K562 (cell line): Measurements from ENCODE around the gene ZNF234. TPM values are rescaled to one million over a fixed set of nuclear protein-coding genes. Genes with fewer than 3 reads are reported as not detected.

ENCODE experiments used
- ASH1L ChIP-seq: fragments of 450-650 bp; IDR thresholded peaks from 2 replicates; pipeline ENCODE4 v1.6.1; 2018; ENCODE audit warnings: borderline replicate concordance, mild to moderate bottlenecking, low read depth; ENCODE audit not compliant: partially characterized antibody
- BRCA1 ChIP-seq, 2 experiments: fragments of 450-650 bp in 1 of 2; sonication (generic) in 1 of 2; formaldehyde crosslinking in 1 of 2; IDR thresholded peaks; 2 replicates each; pipeline versions ENCODE4 v1.5.0 to v1.6.1; 2017 to 2020; ENCODE audit warnings: mild to moderate bottlenecking in 1 of 2, missing genetic modification reagents in 1 of 2
- CTBP1 ChIP-seq: fragments of 450-650 bp; IDR thresholded peaks from 2 replicates; pipeline ENCODE4 v1.6.1; 2016; ENCODE audit warnings: borderline replicate concordance
- HDAC3 ChIP-seq: fragments of 450-650 bp; IDR thresholded peaks from 2 replicates; pipeline ENCODE4 v1.6.1; 2018; ENCODE audit warnings: borderline replicate concordance, mild to moderate bottlenecking, moderate library complexity; ENCODE audit not compliant: partially characterized antibody
- JUN ChIP-seq, 2 experiments: sonication (generic) in 1 of 2; formaldehyde crosslinking in 1 of 2; IDR thresholded peaks; 2 replicates each; pipeline versions ENCODE4 v1.6.1 to v1.8.0; 2012 to 2022; ENCODE audit warnings: borderline replicate concordance in 2 of 2, mild to moderate bottlenecking in 2 of 2, improper control_type of control experiment in 1 of 2, low read depth in 1 of 2, low read length in 1 of 2, missing genetic modification reagents in 1 of 2
- NFATC3 ChIP-seq: fragments of 450-650 bp; IDR thresholded peaks from 2 replicates; pipeline ENCODE4 v1.6.1; 2017; ENCODE audit warnings: mild to moderate bottlenecking
- NUFIP1 ChIP-seq: fragments of 450-650 bp; IDR thresholded peaks from 2 replicates; pipeline ENCODE4 v1.6.1; 2018; ENCODE audit not compliant: partially characterized antibody
- PTRF ChIP-seq: fragments of 450-650 bp; IDR thresholded peaks from 2 replicates; pipeline ENCODE4 v1.6.1; 2016; ENCODE audit warnings: mild to moderate bottlenecking, missing genetic modification characterization, missing compliant biosample characterization
- PYGO2 ChIP-seq: fragments of 450-650 bp; IDR thresholded peaks from 2 replicates; pipeline ENCODE4 v1.6.1; 2016; ENCODE audit warnings: mild to moderate bottlenecking, missing genetic modification characterization, moderate library complexity, missing compliant biosample characterization
- RAD51 ChIP-seq: fragments of 450-650 bp; IDR thresholded peaks from 2 replicates; pipeline ENCODE4 v1.7.1; 2016; ENCODE audit warnings: low read depth, mild to moderate bottlenecking, borderline replicate concordance
- RHOXF2B ChIP-seq: fragments of 250-450 bp; sonication (Bioruptor Pico); conservative IDR thresholded peaks from 2 replicates; pipeline ENCODE4 v1.5.1; 2021
- SIN3B ChIP-seq: fragments of 450-650 bp; IDR thresholded peaks from 2 replicates; pipeline ENCODE4 v1.6.1; 2017; ENCODE audit warnings: low read depth, mild to moderate bottlenecking, moderate library complexity
- ZFP1 ChIP-seq: fragments of 450-650 bp; formaldehyde crosslinking; IDR thresholded peaks from 2 replicates; pipeline ENCODE4 v1.4.0; 2020; ENCODE audit warnings: mild to moderate bottlenecking, mixed read lengths
- ZNF124 ChIP-seq: sonication (generic); formaldehyde crosslinking; IDR thresholded peaks from 2 replicates; pipeline ENCODE4 v1.8.1; 2022; ENCODE audit warnings: missing genetic modification reagents
- ZNF140 ChIP-seq: fragments of 250-450 bp; sonication (Bioruptor Pico); IDR thresholded peaks from 2 replicates; pipeline ENCODE4 v1.8.0; 2021; ENCODE audit warnings: moderate library complexity, mild to moderate bottlenecking, inconsistent platforms
- ZNF79 ChIP-seq: fragments of 250-450 bp; sonication (Bioruptor Pico); IDR thresholded peaks from 2 replicates; pipeline ENCODE4 v1.4.0; 2020; ENCODE audit warnings: low read depth, mild to moderate bottlenecking, moderate library complexity
- polyA plus RNA-seq, 8 experiments: library from polyadenylated mRNA; depleted of rRNA in 4 of 8; stranded (reverse) in 5 of 8; unstranded in 3 of 8; fragments of >200 nt; fragmentation: Nextera tagmentation in 2 of 8; fragmentation: Illumina TruSeq in 1 of 8; extraction: Ambion mirVana in 2 of 8; extraction: Trizol in 1 of 8; gene quantifications; 2 replicates each; pipeline versions ENCODE4 v1.2.1 to v1.2.3, GENCODE V29; 2011 to 2014; ENCODE audit warnings: inconsistent platforms in 1 of 8, missing spikeins in 1 of 8
- total RNA-seq, 7 experiments: library from RNA; depleted of rRNA in 6 of 7; stranded (reverse); fragments of >200 nt in 6 of 7; fragmentation: Illumina TruSeq in 2 of 7; extraction: Trizol in 2 of 7; gene quantifications; 2 replicates each; pipeline versions ENCODE4 v1.2.1 to v1.2.3, GENCODE V29; 2011 to 2021; ENCODE audit warnings: low replicate concordance in 1 of 7
- TF ChIP-seq, protein P1 (sequence below), 2 experiments: fragments of 450-650 bp; IDR thresholded peaks; 2 replicates each; pipeline ENCODE4 v1.6.1; 2018; ENCODE audit warnings: mild to moderate bottlenecking in 2 of 2, low read depth in 1 of 2; ENCODE audit not compliant: partially characterized antibody in 2 of 2
- TF ChIP-seq, protein P2 (sequence below): fragments of 250-450 bp; sonication (Bioruptor Pico); IDR thresholded peaks from 2 replicates; pipeline ENCODE4 v1.8.0; 2021; ENCODE audit warnings: mild to moderate bottlenecking, moderate library complexity
- TF ChIP-seq, protein P3 (sequence below): fragments of 250-450 bp; sonication (Bioruptor Pico); IDR thresholded peaks from 2 replicates; pipeline ENCODE4 v1.5.0; 2021; ENCODE audit warnings: mild to moderate bottlenecking, moderate library complexity

Gene ZNF234
- total and polyA plus RNA-seq, 9 of the 15 experiments (the other 6 are each of a cell fraction or from before 2014, with no cell fraction given) = 0.82 to 2.9 (median 1.5) TPM

DNA sequence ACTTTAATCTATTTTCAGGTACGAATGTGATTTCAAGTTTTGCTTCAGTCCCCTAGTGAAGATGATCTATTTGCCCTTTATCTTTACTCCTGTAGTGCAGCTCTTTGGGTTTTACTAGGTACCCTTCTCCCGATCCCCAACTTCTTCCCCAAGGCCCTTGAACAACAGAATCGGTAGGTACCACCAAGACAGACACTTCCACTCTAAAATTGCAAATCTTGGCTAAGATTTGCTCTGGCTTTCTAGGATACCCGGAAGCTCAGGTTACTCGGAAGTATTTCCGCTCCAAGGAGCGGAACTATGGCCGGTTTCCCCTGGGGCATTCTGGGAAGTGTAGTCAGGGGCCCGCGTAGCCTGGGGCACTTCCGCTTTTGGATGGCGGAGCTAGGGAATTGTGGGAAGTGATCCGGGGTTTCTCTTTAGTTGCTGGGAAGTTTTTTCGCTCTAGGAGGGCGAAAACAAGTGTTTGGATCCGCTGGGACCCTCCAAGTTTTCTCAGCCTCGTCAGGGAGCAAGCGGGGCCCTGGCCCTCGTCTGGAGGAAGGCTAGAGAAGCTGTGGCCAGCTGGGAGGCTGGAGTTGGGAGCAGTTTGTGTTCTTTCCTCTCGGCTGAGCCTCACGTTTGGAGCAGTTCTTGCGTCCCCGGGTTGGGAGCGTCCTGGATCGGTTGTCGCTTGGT, 65.9 kb downstream of the ZNF234 start (continued):
- TF ChIP-seq, protein P1, sequence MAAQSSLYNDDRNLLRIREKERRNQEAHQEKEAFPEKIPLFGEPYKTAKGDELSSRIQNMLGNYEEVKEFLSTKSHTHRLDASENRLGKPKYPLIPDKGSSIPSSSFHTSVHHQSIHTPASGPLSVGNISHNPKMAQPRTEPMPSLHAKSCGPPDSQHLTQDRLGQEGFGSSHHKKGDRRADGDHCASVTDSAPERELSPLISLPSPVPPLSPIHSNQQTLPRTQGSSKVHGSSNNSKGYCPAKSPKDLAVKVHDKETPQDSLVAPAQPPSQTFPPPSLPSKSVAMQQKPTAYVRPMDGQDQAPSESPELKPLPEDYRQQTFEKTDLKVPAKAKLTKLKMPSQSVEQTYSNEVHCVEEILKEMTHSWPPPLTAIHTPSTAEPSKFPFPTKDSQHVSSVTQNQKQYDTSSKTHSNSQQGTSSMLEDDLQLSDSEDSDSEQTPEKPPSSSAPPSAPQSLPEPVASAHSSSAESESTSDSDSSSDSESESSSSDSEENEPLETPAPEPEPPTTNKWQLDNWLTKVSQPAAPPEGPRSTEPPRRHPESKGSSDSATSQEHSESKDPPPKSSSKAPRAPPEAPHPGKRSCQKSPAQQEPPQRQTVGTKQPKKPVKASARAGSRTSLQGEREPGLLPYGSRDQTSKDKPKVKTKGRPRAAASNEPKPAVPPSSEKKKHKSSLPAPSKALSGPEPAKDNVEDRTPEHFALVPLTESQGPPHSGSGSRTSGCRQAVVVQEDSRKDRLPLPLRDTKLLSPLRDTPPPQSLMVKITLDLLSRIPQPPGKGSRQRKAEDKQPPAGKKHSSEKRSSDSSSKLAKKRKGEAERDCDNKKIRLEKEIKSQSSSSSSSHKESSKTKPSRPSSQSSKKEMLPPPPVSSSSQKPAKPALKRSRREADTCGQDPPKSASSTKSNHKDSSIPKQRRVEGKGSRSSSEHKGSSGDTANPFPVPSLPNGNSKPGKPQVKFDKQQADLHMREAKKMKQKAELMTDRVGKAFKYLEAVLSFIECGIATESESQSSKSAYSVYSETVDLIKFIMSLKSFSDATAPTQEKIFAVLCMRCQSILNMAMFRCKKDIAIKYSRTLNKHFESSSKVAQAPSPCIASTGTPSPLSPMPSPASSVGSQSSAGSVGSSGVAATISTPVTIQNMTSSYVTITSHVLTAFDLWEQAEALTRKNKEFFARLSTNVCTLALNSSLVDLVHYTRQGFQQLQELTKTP (IDR thresholded peaks at IDR 0.05; ENCODE audit: low read depth in 1 of 2, partially characterized antibody in 2 of 2) = peak; percentile 21 to 94
- TF ChIP-seq ASH1L (peak; percentile 79), CTBP1 (peak; percentile 52; the same call in 1 of the 2 replicates), ZFP1 (no peak), NUFIP1 (no peak), ZNF124 (CRISPR knock-in tag) (no peak), SIN3B (no peak), ZNF79 (CRISPR knock-in tag) (no peak), RAD51 (no peak), ZNF140 (CRISPR knock-in tag) (no peak), JUN (IDR thresholded peaks at IDR 0.05; ENCODE audit: borderline replicate concordance, low read depth, low read length) (no peak), JUN (CRISPR knock-in tag; IDR thresholded peaks at IDR 0.05; ENCODE audit: borderline replicate concordance) (no peak), NFATC3 (0 out of 2 replicates have a peak, but pooled peaks have one; percentile 49), RHOXF2B (CRISPR knock-in tag) (no peak), PTRF (tag) (no peak), PYGO2 (tag) (0 out of 2 replicates have a peak, but pooled peaks have one; percentile 51), BRCA1 (IDR thresholded peaks at IDR 0.05) (no peak), BRCA1 (CRISPR knock-in tag; IDR thresholded peaks at IDR 0.05) (no peak), HDAC3 (no peak)
- TF ChIP-seq, protein P2, sequence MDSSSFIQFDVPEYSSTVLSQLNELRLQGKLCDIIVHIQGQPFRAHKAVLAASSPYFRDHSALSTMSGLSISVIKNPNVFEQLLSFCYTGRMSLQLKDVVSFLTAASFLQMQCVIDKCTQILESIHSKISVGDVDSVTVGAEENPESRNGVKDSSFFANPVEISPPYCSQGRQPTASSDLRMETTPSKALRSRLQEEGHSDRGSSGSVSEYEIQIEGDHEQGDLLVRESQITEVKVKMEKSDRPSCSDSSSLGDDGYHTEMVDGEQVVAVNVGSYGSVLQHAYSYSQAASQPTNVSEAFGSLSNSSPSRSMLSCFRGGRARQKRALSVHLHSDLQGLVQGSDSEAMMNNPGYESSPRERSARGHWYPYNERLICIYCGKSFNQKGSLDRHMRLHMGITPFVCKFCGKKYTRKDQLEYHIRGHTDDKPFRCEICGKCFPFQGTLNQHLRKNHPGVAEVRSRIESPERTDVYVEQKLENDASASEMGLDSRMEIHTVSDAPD (CRISPR knock-in tag) = no peak
- TF ChIP-seq, protein P3, sequence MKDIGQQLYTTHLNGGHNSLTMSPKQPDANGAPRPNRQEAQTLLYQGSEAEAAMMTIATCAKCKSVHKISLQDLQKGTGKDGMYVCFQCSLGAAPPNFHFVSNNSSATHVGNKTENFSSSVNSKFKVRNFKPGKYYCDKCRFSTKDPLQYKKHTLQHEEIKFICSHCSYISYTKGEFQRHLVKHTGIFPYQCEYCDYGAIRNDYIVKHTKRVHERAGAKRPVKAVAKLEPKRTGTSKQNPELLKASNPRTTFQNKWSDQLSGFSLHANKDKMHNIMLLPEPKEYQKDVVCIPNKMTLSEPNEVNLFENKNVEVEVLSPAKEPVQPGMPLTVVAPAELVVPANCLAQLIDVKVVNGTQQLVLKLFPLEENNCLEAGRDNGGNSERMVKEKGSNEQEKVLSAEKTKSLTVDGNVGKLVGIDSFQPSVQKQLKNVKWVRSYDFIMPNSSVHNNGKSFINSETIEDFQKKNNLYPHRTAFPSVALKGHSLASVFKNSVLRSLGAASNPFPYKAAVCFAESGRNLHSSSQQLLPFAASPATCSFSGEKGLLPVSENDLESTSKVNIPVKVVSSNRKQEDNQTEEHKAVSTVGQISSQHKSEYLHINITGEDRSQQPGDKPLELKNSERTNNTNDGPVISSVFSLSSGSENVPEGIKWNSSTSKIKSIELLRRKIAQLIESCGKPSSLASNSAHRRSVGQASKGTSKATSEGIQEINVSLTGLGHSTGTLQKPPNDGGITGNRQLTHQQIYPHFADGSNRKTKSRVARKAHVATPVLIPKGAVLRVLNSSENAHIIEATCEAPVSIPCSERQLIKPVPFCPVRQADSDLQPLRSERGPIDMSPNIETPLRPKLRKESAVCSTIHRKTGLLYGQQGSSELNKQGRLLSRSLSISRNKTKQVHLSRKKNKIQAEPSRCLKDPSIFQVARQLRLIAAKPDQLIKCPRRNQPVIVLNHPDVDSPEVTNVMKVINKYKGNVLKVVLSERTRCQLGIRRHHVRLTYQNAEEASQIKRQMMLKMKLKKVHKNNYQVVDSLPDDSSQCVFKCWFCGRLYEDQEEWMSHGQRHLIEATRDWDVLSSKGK (CRISPR knock-in tag) = no peak
